ENCODE measurements around the gene NF2.

GRCh38 chr22:29607426-29607825 is 4.0 kb downstream of the NF2 start:
- no peak for TF ChIP-seq CTCF (IDR thresholded peaks at IDR 0.05; ENCODE audit: insufficient read depth, low read length, poor library complexity, severe bottlenecking)
- TF ChIP-seq EZH2phosphoT487 (conservative IDR thresholded peaks at IDR 0.05; ENCODE audit: low read length), result no peak
